NCI-H128 (cell line): ENCODE data around the gene LSMEM2.
"Not testable (repeated sequence)": the region's sequence is repeated elsewhere in the genome, so short reads cannot be mapped to it uniquely, and the experiment has no call there.

Experiments used
- DNase-seq: peaks from one replicate; lab custom pipeline; 2025; ENCODE audit not compliant: unreplicated experiment; lab: John Stamatoyannopoulos, UW

The LSMEM2 gene

DNA sequence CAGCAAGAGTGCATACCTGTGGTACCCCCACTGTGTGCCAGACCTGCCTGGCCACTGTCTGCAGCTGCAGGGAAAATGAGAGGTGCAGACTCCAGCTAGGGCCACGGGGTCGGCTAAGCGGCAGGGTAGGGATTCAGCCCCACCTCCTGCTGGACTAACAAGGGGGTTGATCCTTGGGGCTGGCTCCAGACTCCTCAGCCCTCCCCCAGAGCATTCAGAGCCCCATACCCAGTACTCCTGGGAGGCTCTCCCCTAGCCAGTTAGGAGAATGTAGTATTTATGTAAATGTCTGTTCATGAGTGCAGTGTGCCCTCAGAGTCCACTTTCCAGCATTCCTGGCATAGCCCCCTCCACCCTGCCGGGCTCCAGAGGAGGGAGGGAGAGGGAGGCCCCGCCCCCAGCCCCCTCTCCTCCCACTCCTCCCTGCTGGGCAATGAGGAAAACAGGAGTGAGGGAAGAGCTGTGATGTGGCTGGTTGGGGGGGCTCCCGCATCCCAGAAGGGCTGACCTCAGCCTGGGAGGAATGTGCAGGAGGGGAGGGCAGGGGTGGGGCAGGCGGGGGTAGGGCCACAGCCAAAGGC, 14.4 kb upstream of the LSMEM2 start:
- DNase-seq = no peak

- DNase-seq = no peak
Observed at GRCh38 chr3:50264964-50265485, 13.9 kb upstream of the LSMEM2 start.

- no peak for DNase-seq
Observed at GRCh38 chr3:50265571-50265970, 13.3 kb upstream of the LSMEM2 start.

GRCh38 chr3:50266017-50266416, 12.9 kb upstream of the LSMEM2 start:
- no peak for DNase-seq

- DNase-seq = no peak
Observed at GRCh38 chr3:50266836-50267235, 12.1 kb upstream of the LSMEM2 start.

DNA sequence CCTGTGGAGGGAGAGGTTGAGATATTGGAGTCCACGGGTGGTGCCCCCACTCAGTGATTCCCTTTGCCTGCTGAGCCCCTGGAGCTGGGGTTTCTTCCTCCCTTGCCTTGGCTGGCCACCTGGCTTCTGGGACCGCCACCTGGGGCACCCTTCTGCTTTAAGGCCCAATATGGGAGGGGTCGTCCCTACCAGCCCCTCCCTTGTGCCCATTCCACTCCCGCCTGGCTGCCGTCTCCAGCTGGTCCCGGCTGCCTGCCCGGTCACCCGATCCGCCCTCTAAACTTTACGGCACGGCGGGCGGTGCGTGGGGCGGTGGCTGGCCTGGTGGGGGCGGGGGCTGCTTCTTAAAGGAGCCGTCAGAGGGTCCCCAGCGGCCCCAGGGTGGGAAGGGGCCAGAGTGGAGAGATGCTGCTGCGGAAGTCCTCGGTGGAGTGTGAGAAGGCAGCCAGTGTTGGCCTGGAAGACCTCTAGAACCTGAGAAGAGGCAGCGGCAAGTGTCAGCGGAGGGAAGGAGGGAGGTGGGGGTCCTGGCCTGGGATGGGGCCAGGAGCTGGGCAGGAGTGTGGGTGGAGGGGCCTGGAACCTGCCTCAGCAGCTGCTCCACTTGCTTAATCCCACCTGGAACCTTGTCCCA, 11.5 kb upstream of the LSMEM2 start:
- no peak for DNase-seq

GRCh38 chr3:50268276-50268675, 10.6 kb upstream of the LSMEM2 start:
- DNase-seq = no peak

GRCh38 chr3:50268703-50269451, 10.0 kb upstream of the LSMEM2 start, which contains the start of gene SEMA3B:
Gene SEMA3B (plus strand): TSS chr3:50269147. CDS start chr3:50269241, 94 bp downstream.
- no peak for DNase-seq

DNA sequence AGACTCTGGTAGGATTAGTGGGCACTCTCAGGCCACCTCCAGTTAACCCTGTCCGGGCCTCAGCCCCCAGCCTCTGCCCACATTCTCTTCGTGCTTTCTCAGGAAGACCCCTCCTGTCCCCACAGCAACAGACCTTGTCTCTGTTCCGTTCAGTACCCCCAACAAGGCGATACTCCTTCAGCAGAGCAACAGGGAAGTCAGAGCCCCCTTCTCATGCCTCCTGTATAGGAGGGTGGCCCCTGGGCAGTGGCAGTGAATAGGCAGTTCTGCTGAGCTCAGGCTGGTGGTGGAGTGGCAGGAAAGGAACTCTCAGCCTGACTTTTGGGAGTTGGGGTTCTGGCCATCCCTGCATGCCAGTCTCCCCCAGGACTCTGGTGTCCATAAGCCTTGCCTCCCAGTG, 9.4 kb upstream of the LSMEM2 start:
- no peak for DNase-seq

- DNase-seq = no peak
Observed at GRCh38 chr3:50269977-50270413, 8.9 kb upstream of the LSMEM2 start.

GRCh38 chr3:50270422-50271224, 8.3 kb upstream of the LSMEM2 start:
- DNase-seq = no peak

DNA sequence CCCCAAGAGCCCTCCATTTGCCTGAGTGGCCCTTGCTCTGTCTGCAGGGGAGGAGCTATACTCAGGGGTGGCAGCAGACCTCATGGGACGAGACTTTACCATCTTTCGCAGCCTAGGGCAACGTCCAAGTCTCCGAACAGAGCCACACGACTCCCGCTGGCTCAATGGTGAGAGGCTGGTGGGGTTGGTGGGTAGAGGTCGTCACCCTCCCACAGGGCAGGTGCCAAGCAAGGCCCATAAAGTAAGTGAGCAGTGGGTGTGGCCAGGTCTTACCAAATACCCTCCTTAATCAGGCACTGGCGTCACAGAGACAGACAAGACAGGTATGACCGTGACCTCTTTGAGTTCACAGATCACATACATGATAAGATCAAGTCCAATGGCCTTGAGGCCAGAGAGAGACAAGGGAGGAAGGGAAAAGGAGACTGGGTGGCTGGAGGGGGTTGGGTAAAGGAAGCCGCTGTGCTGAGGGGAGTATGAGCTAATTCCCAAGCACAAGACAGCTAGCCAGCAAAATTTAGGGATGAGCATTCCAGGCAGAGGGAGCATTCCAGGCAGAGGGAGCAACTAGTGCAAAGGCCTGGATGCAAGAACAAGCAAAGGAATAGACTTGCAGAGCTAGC, 7.5 kb upstream of the LSMEM2 start:
- DNase-seq = no peak

GRCh38 chr3:50272538-50272910, 6.4 kb upstream of the LSMEM2 start:
- not testable (repeated sequence) for DNase-seq

- peak; percentile 75 for DNase-seq
Observed at GRCh38 chr3:50272911-50273688, 5.8 kb upstream of the LSMEM2 start.

- no peak for DNase-seq
Observed at GRCh38 chr3:50273689-50274065, 5.2 kb upstream of the LSMEM2 start.

DNA sequence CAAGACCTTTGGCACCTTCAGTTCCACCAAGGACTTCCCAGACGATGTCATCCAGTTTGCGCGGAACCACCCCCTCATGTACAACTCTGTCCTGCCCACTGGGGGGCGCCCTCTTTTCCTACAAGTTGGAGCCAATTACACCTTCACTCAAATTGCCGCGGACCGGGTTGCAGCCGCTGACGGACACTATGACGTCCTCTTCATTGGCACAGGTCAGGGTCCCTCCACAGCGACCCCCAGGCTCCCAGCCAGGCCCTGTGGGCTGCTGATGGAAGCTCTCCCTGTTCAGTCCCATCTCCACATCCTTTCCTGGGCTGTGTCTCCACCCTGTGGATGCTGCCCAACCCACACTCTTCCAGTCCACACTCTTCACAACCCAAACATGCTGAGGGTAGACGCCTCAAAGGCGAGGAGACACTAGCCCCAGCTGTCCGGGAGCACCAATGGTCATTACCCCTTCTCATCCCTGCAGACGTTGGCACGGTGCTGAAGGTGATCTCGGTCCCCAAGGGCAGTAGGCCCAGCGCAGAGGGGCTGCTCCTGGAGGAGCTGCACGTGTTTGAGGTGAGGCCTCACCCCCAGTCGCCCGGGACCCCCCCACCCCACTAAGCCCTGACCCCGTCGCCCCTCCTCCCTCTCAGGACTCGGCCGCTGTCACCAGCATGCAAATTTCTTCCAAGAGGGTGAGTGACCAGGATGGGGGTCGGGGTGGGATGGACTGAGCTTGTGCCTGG, 4.3 kb upstream of the LSMEM2 start:
- no peak for DNase-seq

- no peak for DNase-seq
Observed at GRCh38 chr3:50275141-50275995, 3.5 kb upstream of the LSMEM2 start.

- no peak for DNase-seq
Observed at GRCh38 chr3:50275996-50276761, 2.7 kb upstream of the LSMEM2 start.
